GM12878 (cell line): Measurements from ENCODE around the gene ABHD14A. TPM values are rescaled to one million over a fixed set of nuclear protein-coding genes. Genes with fewer than 3 reads are reported as not detected.

Experiments
- ATAC-seq: fragments of 200-7000 bp; cut with Tn5 transposase; 3 replicates; pipeline ENCODE4 v1.9.1; 2020; ENCODE audit warnings: mild to moderate bottlenecking, moderate library complexity
- BruUV-seq: library from RNA; stranded (reverse); fragments of 400-500 nt; replicated peaks from 2 replicates; lab custom pipeline; 2021; lab: Mats Ljungman, UMichigan
- CTCF ChIA-PET: fragments of 300-600 bp; sonication (Branson Sonifier 250); formaldehyde crosslinking; extraction: SDS; loops from one replicate; lab custom pipeline; 2021; ENCODE audit warnings: inconsistent platforms; lab: Yijun Ruan, JAX
- POLR2A ChIA-PET: fragments of 350-600 bp; formaldehyde crosslinking; extraction: SDS; loops from one replicate; lab custom pipeline; 2021; ENCODE audit warnings: inconsistent platforms; lab: Charles Lee
- RAD21 ChIA-PET: fragments of 300-600 bp; sonication (Branson Sonifier 250); formaldehyde crosslinking; loops from one replicate; lab custom pipeline; 2023; ENCODE audit warnings: antibody characterized with exemption; ENCODE audit not compliant: unreplicated experiment; lab: Charles Lee
- SMC1A ChIA-PET: fragments of 300-600 bp; sonication (Branson Sonifier 250); formaldehyde crosslinking; loops from one replicate; lab custom pipeline; 2023; ENCODE audit not compliant: unreplicated experiment, uncharacterized antibody; lab: Charles Lee
- DNase-seq: peaks from one replicate; pipeline ENCODE4 v3.0.0-alpha.2; 2011; ENCODE audit warnings: low read depth, low spot score
- FAIRE-seq: peaks from 3 replicates; lab custom pipeline; 2011; peaks lifted over from hg19 to GRCh38; lab: Jason Lieb, UNC
- H2AFZ ChIP-seq: 2 replicates; pipeline ENCODE4 v1.6.0; 2011; ENCODE audit warnings: low read depth, low read length, control low read depth; ENCODE audit not compliant: control insufficient read depth
- H3K27ac ChIP-seq: 2 replicates; pipeline ENCODE4 v1.5.1; 2011; ENCODE audit warnings: control low read depth; ENCODE audit not compliant: control insufficient read depth, insufficient read depth
- H3K27me3 ChIP-seq, 2 experiments: replicated peaks in 1 of 2; 2 replicates each; pipeline versions ENCODE4 v1.6.0 to v1.6.1; 2011; ENCODE audit warnings: low read length in 1 of 2; ENCODE audit not compliant: control insufficient read depth in 2 of 2, insufficient read depth in 2 of 2
- H3K36me3 ChIP-seq, 2 experiments: 2 replicates each; pipeline ENCODE4 v1.5.1; 2011; ENCODE audit warnings: low read length in 1 of 2; ENCODE audit not compliant: control insufficient read depth in 2 of 2, insufficient read depth in 2 of 2
- H3K4me1 ChIP-seq: 2 replicates; pipeline ENCODE4 v1.6.1; 2011; ENCODE audit warnings: mild to moderate bottlenecking, low read length, moderate library complexity, mixed read lengths; ENCODE audit not compliant: control insufficient read depth, insufficient read depth
- H3K4me2 ChIP-seq: 2 replicates; pipeline ENCODE4 v1.6.0; 2011; ENCODE audit warnings: control low read depth; ENCODE audit not compliant: control insufficient read depth, insufficient read depth
- H3K4me3 ChIP-seq: fragments of 200-600 bp; sonication (generic); 2 replicates; pipeline ENCODE4 v1.5.1; 2016
- H3K79me2 ChIP-seq: 2 replicates; pipeline ENCODE4 v1.6.0; 2011; ENCODE audit warnings: low read length; ENCODE audit not compliant: control insufficient read depth, insufficient read depth
- H3K9ac ChIP-seq: 2 replicates; pipeline ENCODE4 v1.8.0; 2011; ENCODE audit warnings: low read length, control low read depth, mixed read lengths; ENCODE audit not compliant: control insufficient read depth, insufficient read depth
- H3K9me3 ChIP-seq: replicated peaks from 3 replicates; pipeline ENCODE4 v1.5.1; 2011; ENCODE audit warnings: mild to moderate bottlenecking, low read length; ENCODE audit not compliant: control insufficient read depth, insufficient read depth
- H4K20me1 ChIP-seq: 2 replicates; pipeline ENCODE4 v1.6.0; 2011; ENCODE audit not compliant: control insufficient read depth, insufficient read depth
- BCL3 ChIP-seq: IDR thresholded peaks from 2 replicates; pipeline ENCODE4 v1.6.1; 2011; ENCODE audit warnings: borderline replicate concordance, low read depth, mild to moderate bottlenecking, moderate library complexity, low read length; ENCODE audit not compliant: insufficient read depth, poor library complexity, severe bottlenecking
- IKZF1 ChIP-seq: fragments of 450-650 bp; conservative IDR thresholded peaks from 2 replicates; pipeline ENCODE4 v1.6.1; 2017; ENCODE audit warnings: antibody characterized with exemption, mild to moderate bottlenecking
- WGBS: methylation state at CpG from one replicate; pipeline ENCODE4 v1.1.6; 2016; ENCODE audit warnings: low lambda C conversion rate; ENCODE audit not compliant: insufficient replicate concordance, insufficient coverage; ENCODE audit errors: missing lambda C conversion rate; 5-methylcytosine and 5-hydroxymethylcytosine counted together
- in situ Hi-C: fragments of 300-500 bp; cut with MboI; formaldehyde crosslinking; loops from 9 replicates; pipeline ENCODE4 v1.14.3; 2018; ENCODE audit warnings: mixed read lengths
- intact Hi-C: fragments of 100-400 bp; cut with micrococcal nuclease; formaldehyde crosslinking; loops from one replicate; pipeline ENCODE4 v1.14.2; 2022; ENCODE audit not compliant: unreplicated experiment
- polyA plus RNA-seq, 11 experiments: library from polyadenylated mRNA; depleted of rRNA in 4 of 11; unstranded in 6 of 11; stranded (reverse) in 5 of 11; fragments of >200 nt; fragmentation: Nextera tagmentation in 4 of 11; fragmentation: Illumina TruSeq in 1 of 11; extraction: Ambion mirVana in 4 of 11; extraction: Trizol in 1 of 11; gene quantifications; 1 replicate in 1 of 11; 2 replicates in 10 of 11; pipeline versions ENCODE4 v1.2.1 to v1.2.3, GENCODE V29; 2011 to 2016; ENCODE audit warnings: inconsistent platforms in 2 of 11, missing spikeins in 2 of 11, low read depth in 1 of 11
- total RNA-seq, 4 experiments: library from RNA; depleted of rRNA in 3 of 4; stranded (reverse); fragments of >200 nt in 3 of 4; fragmentation: Illumina TruSeq in 1 of 4; extraction: Trizol in 1 of 4; gene quantifications; 2 replicates each; pipeline versions ENCODE4 v1.2.1 to v1.2.3, GENCODE V29; 2013 to 2021

The ABHD14A gene
- total and polyA plus RNA-seq, 10 of the 15 experiments (the other 5 are each of a cell fraction or from before 2014, with no cell fraction given) = 1.2 to 27.0 (median 7.9) TPM

GRCh38 chr3:52015438-52016228 lies 40.8 kb downstream of the ABHD14A start:
- H3K4me3 ChIP-seq = no peak overlapping the region
- TF ChIP-seq BCL3 = no peak
- TF ChIP-seq IKZF1 = 0 out of 2 replicates have a peak, but pooled peaks have one; percentile 2
- TF ChIP-seq, all 136 proteins: peak for 1
- DNase-seq = no peak
- ChIA-PET POLR2A (interaction anchor here (0.7 to 2.1 kb wide), 6 partner anchors 8 to 106 kb away, joined by 3 to 6 read pairs (median 4); partner anchors contain the start of gene DUSP7), RAD21 (interaction anchor here (0.8 to 2.5 kb wide), 7 partner anchors 8 to 108 kb away, joined by 3 to 17 read pairs (median 6); partner anchors contain the start of gene DUSP7), SMC1A (interaction anchor here (0.6 to 12.8 kb wide), 6 partner anchors 8 to 925 kb away, joined by 3 to 116 read pairs (median 3); partner anchors contain the start of gene DUSP7), CTCF (interaction anchor here (0.9 to 8.2 kb wide), 8 partner anchors 8 to 139 kb away, joined by 3 to 93 read pairs (median 6); partner anchors contain the start of genes DUSP7 and POC1A)
- Histone ChIP-seq H3K27me3 (no peaks in the 10 kb centered on the region), H3K27ac (no peak overlapping the region), H3K9me3 (no peaks in the 10 kb centered on the region), H3K4me2 (no peak overlapping the region), H3K36me3 (no peaks in the 10 kb centered on the region), H3K9ac (no peak overlapping the region), H3K79me2 (no peaks in the 10 kb centered on the region), H2AFZ (peak overlapping the region; percentile 29; the same call in 1 of the 2 replicates), H4K20me1 (no peaks in the 10 kb centered on the region), H3K4me1 (peaks cover 4% of the 10 kb centered on the region)
- BruUV-seq = no TSS peak
- WGBS = 42% methylated on average over 13 of the region's 13 CpGs
- intact Hi-C loops = no loop called here
- no peak for FAIRE-seq
- in situ Hi-C loops = no loop called here
- peak; percentile 44 for ATAC-seq
